ENCODE results near the gene PTPN20.
"Not testable (repeated sequence)": the region's sequence is repeated elsewhere in the genome, so short reads cannot be mapped to it uniquely, and the experiment has no call there.

Gene PTPN20, protein sequence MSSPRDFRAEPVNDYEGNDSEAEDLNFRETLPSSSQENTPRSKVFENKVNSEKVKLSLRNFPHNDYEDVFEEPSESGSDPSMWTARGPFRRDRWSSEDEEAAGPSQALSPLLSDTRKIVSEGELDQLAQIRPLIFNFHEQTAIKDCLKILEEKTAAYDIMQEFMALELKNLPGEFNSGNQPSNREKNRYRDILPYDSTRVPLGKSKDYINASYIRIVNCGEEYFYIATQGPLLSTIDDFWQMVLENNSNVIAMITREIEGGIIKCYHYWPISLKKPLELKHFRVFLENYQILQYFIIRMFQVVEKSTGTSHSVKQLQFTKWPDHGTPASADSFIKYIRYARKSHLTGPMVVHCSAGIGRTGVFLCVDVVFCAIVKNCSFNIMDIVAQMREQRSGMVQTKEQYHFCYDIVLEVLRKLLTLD

DNA sequence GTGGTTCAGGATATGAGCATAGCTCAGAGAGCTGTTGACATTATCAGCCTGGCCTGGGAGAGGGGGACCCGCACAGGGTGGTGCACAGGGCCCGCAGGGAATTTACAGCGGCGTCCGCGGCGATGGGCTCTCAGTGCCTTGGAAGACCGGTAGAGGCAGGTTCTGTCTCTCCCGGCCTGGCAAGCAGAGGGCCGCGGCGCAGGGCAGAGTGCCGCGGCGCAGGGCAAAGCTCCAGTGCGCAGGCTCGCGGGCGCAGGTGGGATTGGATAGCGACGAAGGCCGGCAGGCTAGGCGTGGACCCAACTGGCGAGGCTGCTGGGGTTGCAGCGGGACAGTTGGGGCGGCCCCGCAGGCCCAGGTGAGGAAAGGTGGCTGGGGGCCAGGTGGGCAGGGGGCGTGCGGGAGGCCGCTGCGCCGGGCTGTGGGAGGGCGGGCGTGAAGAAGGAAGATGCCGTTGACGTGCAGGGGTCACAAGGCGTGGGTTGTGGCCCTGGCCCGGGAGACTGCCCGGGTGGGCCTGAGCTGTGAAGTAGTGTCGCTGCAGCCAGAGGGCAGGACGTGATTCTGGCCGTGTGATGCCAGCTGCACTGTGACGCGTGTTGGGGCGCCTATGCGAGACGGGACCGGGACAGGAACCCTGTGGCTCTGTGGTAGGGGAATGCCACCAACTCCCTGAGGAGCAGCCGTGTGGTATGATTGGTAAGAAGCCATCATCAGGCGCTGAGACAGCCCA lies at the start of gene PTPN20:
PTPN20 (plus strand) TSS at position 285 of the 733 bp plus-strand sequence. CDS start 21,072 bp downstream, outside the sequence.
- not testable (repeated sequence) for H3K4me3 ChIP-seq (ENCODE audit: low read length); H3K9me3 ChIP-seq (ENCODE audit: control insufficient read depth, low read depth, low read length); H3K36me3 ChIP-seq (ENCODE audit: control insufficient read depth, low read depth, low read length); H3K9ac ChIP-seq (ENCODE audit: low read length); H3K27ac ChIP-seq (ENCODE audit: low read length); H3K27me3 ChIP-seq (ENCODE audit: control insufficient read depth, insufficient read depth, low read length); H3K4me1 ChIP-seq (ENCODE audit: control insufficient read depth, low read depth, low read length)

DNA sequence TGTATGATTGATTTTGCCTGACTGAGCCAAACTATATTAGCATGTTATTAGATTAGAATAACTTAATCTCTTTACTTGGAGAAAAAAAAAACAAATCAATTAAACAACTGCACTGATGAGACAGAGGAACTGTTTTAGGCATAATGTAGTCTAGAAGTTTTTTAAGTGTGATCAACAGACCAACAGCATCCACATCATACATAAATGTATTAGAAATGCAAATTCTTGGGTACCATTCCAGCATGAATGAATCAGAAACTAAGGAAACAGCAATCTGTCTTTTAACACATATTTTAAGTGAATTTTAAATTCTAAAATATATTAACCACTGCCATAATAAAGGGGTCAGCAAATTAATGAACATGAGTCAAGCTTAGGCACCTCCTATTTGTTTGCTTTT lies 41.5 kb upstream of the PTPN20 start:
- H3K4me3 ChIP-seq (ENCODE audit: low read length); H3K27ac ChIP-seq (ENCODE audit: low read length); H3K9me3 ChIP-seq (ENCODE audit: control insufficient read depth, low read depth, low read length); H3K27me3 ChIP-seq (ENCODE audit: control insufficient read depth, insufficient read depth, low read length); H3K9ac ChIP-seq (ENCODE audit: low read length); H3K36me3 ChIP-seq (ENCODE audit: control insufficient read depth, low read depth, low read length); H3K4me1 ChIP-seq (ENCODE audit: control insufficient read depth, low read depth, low read length): not testable (repeated sequence)

DNA sequence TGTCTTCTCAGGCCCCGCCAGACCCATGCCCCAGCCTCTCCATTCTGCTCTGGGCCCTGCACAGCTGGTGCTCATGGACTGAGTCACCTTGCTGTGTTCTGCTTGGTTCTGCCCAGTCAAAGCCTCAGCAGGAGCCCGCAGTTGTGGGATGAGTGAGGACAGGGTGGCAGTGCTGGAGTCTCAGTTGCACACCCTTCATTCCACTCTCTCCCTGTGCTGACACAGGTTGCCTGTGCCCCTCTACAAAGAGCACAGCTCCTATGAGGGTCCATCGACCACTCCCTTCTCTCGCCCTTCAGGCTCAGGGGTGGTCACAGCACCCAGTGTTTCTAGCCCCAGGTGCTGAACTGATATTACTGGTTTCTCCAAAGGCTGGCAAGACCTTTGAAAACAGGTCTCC lies 39.6 kb upstream of the PTPN20 start:
- H3K9me3 ChIP-seq (ENCODE audit: control insufficient read depth, low read depth, low read length); H3K9ac ChIP-seq (ENCODE audit: low read length); H3K27me3 ChIP-seq (ENCODE audit: control insufficient read depth, insufficient read depth, low read length); H3K4me1 ChIP-seq (ENCODE audit: control insufficient read depth, low read depth, low read length); H3K27ac ChIP-seq (ENCODE audit: low read length); H3K36me3 ChIP-seq (ENCODE audit: control insufficient read depth, low read depth, low read length); H3K4me3 ChIP-seq (ENCODE audit: low read length): not testable (repeated sequence)

DNA sequence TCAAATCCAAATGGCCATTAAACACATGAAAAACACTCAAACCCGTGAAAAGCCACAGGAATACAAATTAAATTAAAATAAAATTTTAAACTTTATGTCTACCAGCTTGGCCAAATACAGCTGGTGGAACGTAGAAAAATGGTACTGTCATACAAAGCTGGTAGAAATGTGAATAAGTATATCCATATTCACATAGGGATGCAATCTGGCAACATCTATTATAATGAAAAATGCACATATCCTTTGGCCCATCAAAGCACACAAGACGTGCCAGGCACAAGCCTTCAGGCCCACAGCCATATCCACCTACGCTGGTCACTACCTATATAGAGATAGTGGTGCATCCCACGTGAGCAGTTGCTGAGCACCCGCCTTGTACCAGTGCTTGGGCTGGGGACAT lies 35.9 kb upstream of the PTPN20 start:
- not testable (repeated sequence) for H3K4me3 ChIP-seq (ENCODE audit: low read length); H3K36me3 ChIP-seq (ENCODE audit: control insufficient read depth, low read depth, low read length); H3K9me3 ChIP-seq (ENCODE audit: control insufficient read depth, low read depth, low read length); H3K9ac ChIP-seq (ENCODE audit: low read length); H3K27me3 ChIP-seq (ENCODE audit: control insufficient read depth, insufficient read depth, low read length); H3K4me1 ChIP-seq (ENCODE audit: control insufficient read depth, low read depth, low read length); H3K27ac ChIP-seq (ENCODE audit: low read length)

DNA sequence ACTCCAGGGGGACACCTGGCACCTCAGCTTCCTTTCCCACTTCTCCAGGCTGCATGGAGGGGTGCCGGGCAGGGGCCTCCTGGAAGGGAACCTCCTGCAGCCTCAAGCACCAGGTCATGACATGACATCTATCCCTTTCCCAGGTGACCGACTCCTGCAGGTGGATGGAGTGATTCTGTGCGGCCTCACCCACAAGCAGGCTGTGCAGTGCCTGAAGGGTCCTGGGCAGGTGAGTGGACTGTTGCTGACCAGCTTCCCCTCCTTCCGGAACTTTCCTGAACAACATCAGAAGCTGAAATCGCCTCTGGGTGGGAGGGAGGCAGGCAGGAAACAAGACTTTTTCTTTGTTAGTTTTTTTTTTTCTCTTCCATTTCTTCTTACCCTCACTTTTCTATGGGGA lies 34.5 kb upstream of the PTPN20 start:
- H3K4me3 ChIP-seq (ENCODE audit: low read length); H3K27me3 ChIP-seq (ENCODE audit: control insufficient read depth, insufficient read depth, low read length); H3K4me1 ChIP-seq (ENCODE audit: control insufficient read depth, low read depth, low read length); H3K9me3 ChIP-seq (ENCODE audit: control insufficient read depth, low read depth, low read length); H3K27ac ChIP-seq (ENCODE audit: low read length); H3K36me3 ChIP-seq (ENCODE audit: control insufficient read depth, low read depth, low read length); H3K9ac ChIP-seq (ENCODE audit: low read length): not testable (repeated sequence)

DNA sequence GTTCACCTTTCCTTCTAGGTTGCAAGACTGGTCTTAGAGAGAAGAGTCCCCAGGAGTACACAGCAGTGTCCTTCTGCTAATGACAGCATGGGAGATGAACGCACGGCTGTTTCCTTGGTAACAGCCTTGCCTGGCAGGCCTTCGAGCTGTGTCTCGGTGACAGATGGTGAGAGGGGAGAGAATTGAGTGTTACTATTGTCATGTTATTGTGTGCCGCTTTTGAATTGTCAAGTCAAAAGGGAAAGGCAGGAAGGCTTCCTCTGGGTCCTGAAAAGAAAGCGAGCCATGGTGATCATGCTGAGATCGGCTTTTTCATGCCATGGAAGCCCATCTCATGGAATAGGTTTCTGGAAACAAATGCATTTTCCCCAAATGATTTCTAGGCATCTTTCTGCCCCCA lies 32.5 kb upstream of the PTPN20 start:
- H3K4me3 ChIP-seq (ENCODE audit: low read length); H3K4me1 ChIP-seq (ENCODE audit: control insufficient read depth, low read depth, low read length); H3K27me3 ChIP-seq (ENCODE audit: control insufficient read depth, insufficient read depth, low read length); H3K36me3 ChIP-seq (ENCODE audit: control insufficient read depth, low read depth, low read length); H3K27ac ChIP-seq (ENCODE audit: low read length); H3K9ac ChIP-seq (ENCODE audit: low read length); H3K9me3 ChIP-seq (ENCODE audit: control insufficient read depth, low read depth, low read length): not testable (repeated sequence)

DNA sequence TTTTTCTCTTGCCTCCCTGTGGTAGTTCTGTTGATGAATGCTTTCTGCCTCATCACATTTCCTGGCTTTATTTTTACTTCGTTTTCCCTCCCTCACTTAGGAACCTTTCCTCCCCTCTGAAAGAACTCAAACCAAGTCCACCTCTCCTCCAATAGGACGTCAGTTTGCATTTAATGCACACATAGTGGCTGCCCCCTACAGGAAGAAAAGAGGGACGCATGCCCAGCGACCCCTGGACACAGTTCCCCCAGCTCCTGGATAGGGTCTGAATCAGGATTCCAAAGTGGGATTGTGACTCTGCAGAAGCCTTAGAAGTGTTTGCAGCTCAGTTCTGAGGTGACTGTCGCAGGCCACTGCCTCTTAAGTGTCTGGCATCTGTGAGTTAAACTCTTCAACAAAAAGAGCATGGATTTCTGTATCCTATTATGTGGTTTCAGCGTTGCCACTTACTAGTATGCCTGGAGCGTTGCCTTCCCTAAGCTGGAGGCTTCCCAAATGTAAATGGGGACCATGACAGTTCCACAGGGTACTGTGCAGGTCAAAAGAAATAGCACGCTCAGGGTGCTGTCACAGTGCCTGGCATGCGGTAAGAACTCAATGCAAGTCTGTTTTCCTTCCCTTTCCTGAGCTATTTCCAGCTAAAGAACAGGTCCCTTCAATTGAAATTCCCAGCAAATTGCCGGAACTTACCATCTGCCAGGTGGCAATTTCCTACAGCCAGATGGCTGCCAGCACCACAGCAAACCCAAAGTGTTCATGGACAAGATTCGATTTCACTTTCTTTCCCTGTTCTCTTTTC lies 20.2 kb upstream of the PTPN20 start:
- H3K27me3 ChIP-seq (ENCODE audit: control insufficient read depth, insufficient read depth, low read length); H3K4me3 ChIP-seq (ENCODE audit: low read length); H3K27ac ChIP-seq (ENCODE audit: low read length); H3K4me1 ChIP-seq (ENCODE audit: control insufficient read depth, low read depth, low read length); H3K9me3 ChIP-seq (ENCODE audit: control insufficient read depth, low read depth, low read length); H3K9ac ChIP-seq (ENCODE audit: low read length); H3K36me3 ChIP-seq (ENCODE audit: control insufficient read depth, low read depth, low read length): not testable (repeated sequence)

DNA sequence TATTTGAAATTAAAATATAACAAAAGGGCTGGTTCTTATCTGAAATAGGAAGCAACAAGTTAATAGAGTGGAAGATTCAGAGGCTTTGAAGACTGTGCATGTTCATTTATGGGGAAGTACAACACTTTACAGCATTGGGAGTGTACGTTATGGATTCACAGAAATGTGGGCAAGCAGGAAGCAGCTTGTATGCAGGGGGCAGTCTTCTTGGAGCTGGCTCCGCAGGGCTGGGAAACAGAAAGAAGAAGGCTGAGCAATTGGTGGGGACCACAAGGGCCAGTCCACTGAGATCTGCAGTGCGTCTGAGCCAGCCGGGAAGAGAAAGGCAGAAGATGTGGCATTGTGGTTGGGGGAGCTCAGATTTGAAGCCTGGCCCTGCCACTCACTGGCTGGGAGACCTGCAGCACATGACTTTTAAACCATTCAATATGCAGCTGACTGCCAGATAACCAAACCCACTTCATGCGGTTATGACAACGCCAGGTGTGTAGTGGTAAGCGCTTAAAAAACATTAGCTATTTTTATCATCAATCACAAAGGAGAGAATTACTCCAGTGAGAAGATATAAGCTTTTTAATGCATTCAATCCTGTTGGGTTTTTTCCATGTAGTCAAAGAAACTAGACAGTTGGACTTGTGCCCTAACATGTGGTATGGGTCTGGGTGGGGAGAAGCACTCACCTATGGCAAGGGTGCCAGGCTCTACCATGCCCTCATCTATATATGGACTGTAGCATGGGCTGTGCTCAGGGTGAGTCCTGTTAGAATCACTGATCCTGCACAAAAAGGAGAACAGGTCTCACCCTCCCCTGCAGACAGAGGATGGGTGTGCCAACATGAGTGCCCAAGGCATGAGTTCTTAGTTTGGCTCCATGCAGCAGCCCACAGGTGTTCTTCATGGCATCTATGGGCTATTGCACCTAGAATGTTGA lies 14.2 kb upstream of the PTPN20 start:
- not testable (repeated sequence) for H3K36me3 ChIP-seq (ENCODE audit: control insufficient read depth, low read depth, low read length); H3K4me3 ChIP-seq (ENCODE audit: low read length); H3K9ac ChIP-seq (ENCODE audit: low read length); H3K4me1 ChIP-seq (ENCODE audit: control insufficient read depth, low read depth, low read length); H3K27ac ChIP-seq (ENCODE audit: low read length); H3K27me3 ChIP-seq (ENCODE audit: control insufficient read depth, insufficient read depth, low read length); H3K9me3 ChIP-seq (ENCODE audit: control insufficient read depth, low read depth, low read length)

DNA sequence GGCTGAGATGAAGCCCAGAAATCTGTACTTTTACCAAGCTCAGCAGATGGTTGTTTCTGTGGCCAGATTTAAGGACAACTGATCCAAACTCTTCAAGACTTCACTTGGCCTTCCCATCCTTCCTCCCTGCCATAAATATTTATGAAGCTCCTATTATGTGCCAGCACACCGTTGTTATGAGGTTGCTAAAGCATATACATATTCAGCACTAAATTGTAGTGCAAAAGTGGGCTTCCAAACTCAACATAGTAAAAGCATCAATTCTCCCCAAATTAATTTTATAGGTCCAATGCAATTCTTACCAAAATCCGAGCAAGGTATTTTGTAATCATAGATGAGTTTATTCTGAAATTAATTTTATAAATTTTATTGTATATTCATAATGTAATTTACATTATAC lies 10.0 kb upstream of the PTPN20 start:
- H3K27ac ChIP-seq (ENCODE audit: low read length); H3K9me3 ChIP-seq (ENCODE audit: control insufficient read depth, low read depth, low read length); H3K27me3 ChIP-seq (ENCODE audit: control insufficient read depth, insufficient read depth, low read length); H3K4me3 ChIP-seq (ENCODE audit: low read length); H3K36me3 ChIP-seq (ENCODE audit: control insufficient read depth, low read depth, low read length); H3K9ac ChIP-seq (ENCODE audit: low read length); H3K4me1 ChIP-seq (ENCODE audit: control insufficient read depth, low read depth, low read length): not testable (repeated sequence)

DNA sequence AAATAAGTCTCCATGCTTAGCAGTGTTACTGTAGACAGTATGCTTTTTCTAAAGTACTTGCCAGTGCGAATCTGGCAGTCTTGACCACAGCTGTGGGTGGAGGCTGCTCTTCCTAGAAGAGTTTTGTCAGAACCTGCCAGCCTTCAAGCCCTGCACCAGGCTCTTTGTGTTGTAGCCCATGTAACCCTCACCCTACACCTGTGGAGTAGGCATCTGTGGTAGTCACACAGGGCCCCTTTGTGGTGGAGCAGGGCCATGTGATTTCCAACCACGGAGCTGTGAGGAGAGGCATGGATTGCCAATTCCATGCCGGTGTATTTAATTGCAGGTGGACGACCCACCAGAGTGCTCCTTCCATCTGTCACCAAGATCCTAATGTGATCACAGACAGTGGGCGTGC lies 7.4 kb upstream of the PTPN20 start:
- H3K4me3 ChIP-seq (ENCODE audit: low read length); H3K36me3 ChIP-seq (ENCODE audit: control insufficient read depth, low read depth, low read length); H3K9ac ChIP-seq (ENCODE audit: low read length); H3K4me1 ChIP-seq (ENCODE audit: control insufficient read depth, low read depth, low read length); H3K27ac ChIP-seq (ENCODE audit: low read length); H3K27me3 ChIP-seq (ENCODE audit: control insufficient read depth, insufficient read depth, low read length); H3K9me3 ChIP-seq (ENCODE audit: control insufficient read depth, low read depth, low read length): not testable (repeated sequence)

DNA sequence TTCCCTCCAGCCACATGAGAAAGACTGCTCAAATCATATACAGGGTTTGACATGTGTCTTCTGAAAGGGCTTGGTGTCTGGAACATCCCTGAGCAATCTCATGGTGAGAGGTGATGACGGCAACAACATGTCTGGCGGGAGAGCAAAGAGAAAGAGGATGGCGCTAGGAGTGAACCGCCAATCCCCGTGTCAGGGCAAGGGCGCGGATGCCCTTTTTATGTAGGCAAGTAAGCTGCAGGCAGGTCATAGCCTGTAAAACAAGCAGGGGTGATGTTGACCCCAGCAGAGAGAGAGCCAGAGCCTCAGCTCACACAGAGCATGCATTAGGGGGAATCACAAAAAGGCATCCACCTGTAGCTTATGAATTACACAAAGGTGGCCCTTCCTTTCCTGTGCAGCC lies 4.9 kb upstream of the PTPN20 start:
- not testable (repeated sequence) for H3K9ac ChIP-seq (ENCODE audit: low read length); H3K4me3 ChIP-seq (ENCODE audit: low read length); H3K27ac ChIP-seq (ENCODE audit: low read length); H3K9me3 ChIP-seq (ENCODE audit: control insufficient read depth, low read depth, low read length); H3K27me3 ChIP-seq (ENCODE audit: control insufficient read depth, insufficient read depth, low read length); H3K36me3 ChIP-seq (ENCODE audit: control insufficient read depth, low read depth, low read length); H3K4me1 ChIP-seq (ENCODE audit: control insufficient read depth, low read depth, low read length)

Measured in iPS-18a (cell line).